ENCODE results near the gene INO80C. TPM values are rescaled to one million over a fixed set of nuclear protein-coding genes. Genes with fewer than 3 reads are reported as not detected.

The INO80C gene
- total and polyA plus RNA-seq, 2 of the 4 experiments (the other 2 are of a cell fraction): 5.6 to 17.1 TPM

DNA sequence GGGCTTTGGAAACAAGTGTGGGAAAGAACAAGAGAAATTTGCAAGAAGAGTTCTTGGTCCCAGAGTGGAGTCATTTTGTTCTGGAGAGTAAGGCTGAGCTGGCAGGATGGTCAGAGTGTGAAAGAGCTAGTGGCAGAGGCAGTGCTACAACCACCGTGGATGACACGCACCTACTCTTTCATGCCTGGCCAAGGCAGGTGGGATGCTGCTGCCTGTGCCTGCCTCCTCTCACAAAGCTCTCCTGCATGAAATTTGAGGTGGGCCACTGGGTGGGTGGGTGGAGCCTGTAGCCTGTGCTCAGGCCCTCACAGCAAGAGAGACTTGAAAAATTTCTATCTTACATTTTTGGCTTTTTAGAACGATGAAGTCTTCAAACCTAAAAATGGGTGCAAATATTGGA, 9.4 kb upstream of the INO80C start:
- Histone ChIP-seq H3K36me3 (ENCODE audit: control insufficient read depth, insufficient read depth, low read length) (no peaks in the 10 kb centered on the region), H3K56ac (ENCODE audit: extremely low read depth, insufficient read depth, low read length) (no peak overlapping the region), H3K4me1 (ENCODE audit: control insufficient read depth, insufficient read depth, low read length) (peaks cover 4% of the 10 kb centered on the region; the same call in 1 of the 2 replicates), H3K27me3 (ENCODE audit: control insufficient read depth, insufficient read depth, low read length) (peaks cover 21% of the 10 kb centered on the region), H4K20me1 (ENCODE audit: insufficient read depth, low read length) (no peaks in the 10 kb centered on the region), H4K91ac (ENCODE audit: insufficient read depth, low read depth, low read length) (no peak overlapping the region), H3K18ac (ENCODE audit: low read depth, low read length) (no peak overlapping the region), H2AFZ (replicated peaks; ENCODE audit: low read length, poor library complexity) (no peak overlapping the region), H3K9me1 (ENCODE audit: insufficient read depth, low read length) (no peaks in the 10 kb centered on the region), H4K8ac (ENCODE audit: low read depth in 2 of 2, low read length in 2 of 2) (no peak overlapping the region), H2AK9ac (replicated peaks; ENCODE audit: low read depth, low read length, poor library complexity) (no peak overlapping the region), H2BK15ac (ENCODE audit: low read depth, low read length) (no peak overlapping the region), H4K5ac (ENCODE audit: low read depth, low read length) (no peak overlapping the region), H3K14ac (replicated peaks; ENCODE audit: low read depth, low read length) (no peak overlapping the region), H2BK20ac (ENCODE audit: low read depth, low read length) (no peak overlapping the region), H2AK5ac (ENCODE audit: low read depth, low read length) (no peak overlapping the region), H3K27ac (ENCODE audit: insufficient read depth, low read length) (no peak overlapping the region), H2BK120ac (ENCODE audit: low read depth, low read length) (no peak overlapping the region), H3K79me1 (ENCODE audit: low read depth in 1 of 2, low read length in 2 of 2) (no peaks in the 10 kb centered on the region), H3K23ac (ENCODE audit: low read depth, low read length) (no peak overlapping the region), H3K9me3 (ENCODE audit: control insufficient read depth, insufficient read depth, low read length) (no peaks in the 10 kb centered on the region), H3K4me3 (ENCODE audit: insufficient read depth, low read depth, low read length) (no peak overlapping the region), H3K4ac (ENCODE audit: low read depth, low read length) (no peak overlapping the region), H3K9ac (ENCODE audit: low read depth, low read length) (no peak overlapping the region), H3K4me2 (ENCODE audit: low read depth, low read length) (no peak overlapping the region), H2BK5ac (ENCODE audit: low read depth, low read length, poor library complexity, severe bottlenecking) (no peak overlapping the region)
- dilution Hi-C loops (cut with HindIII; ENCODE audit: low sequenced_read_pairs, unreplicated experiment): no loop called here
- intact Hi-C loops (cut with micrococcal nuclease): no loop called here
- no TSS peak for BruUV-seq (replicated peaks)
- DNase-seq (no peak), ATAC-seq (ENCODE audit: low read depth) (no peak)
- POLR2A ChIA-PET (ENCODE audit: unreplicated experiment): no interaction called here
- TF ChIP-seq CEBPB (IDR thresholded peaks at IDR 0.05; ENCODE audit: low read depth, low read length): no peak
- TF ChIP-seq SMC3 (IDR thresholded peaks at IDR 0.05; ENCODE audit: low read depth, low read length): no peak
- no peak for TF ChIP-seq RAD21 (IDR thresholded peaks at IDR 0.05; ENCODE audit: low read length)
- TF ChIP-seq MXI1 (IDR thresholded peaks at IDR 0.05; ENCODE audit: borderline replicate concordance, low read depth, low read length): no peak
- TF ChIP-seq MAZ (IDR thresholded peaks at IDR 0.05; ENCODE audit: borderline replicate concordance, low read depth, low read length): no peak
- no peak for TF ChIP-seq MAFK (IDR thresholded peaks at IDR 0.05; ENCODE audit: low read depth, low read length)
- TF ChIP-seq BHLHE40 (IDR thresholded peaks at IDR 0.05; ENCODE audit: low read depth, low read length): no peak
- TF ChIP-seq FOS (IDR thresholded peaks at IDR 0.05; ENCODE audit: low read depth, low read length): no peak
- in situ Hi-C loops (cut with MboI; ENCODE audit: low sequenced_read_pairs): no loop called here
- WGBS, 2 experiments (ENCODE audit: extremely low coverage in 2 of 2, insufficient read length in 1 of 2): no CpG with 5 or more reads among the region's 3 CpGs
- CTCF ChIA-PET: no interaction called here

Data from IMR-90 (cell line).